Measurements from ENCODE around the gene CCT3. TPM values are rescaled to one million over a fixed set of nuclear protein-coding genes. Genes with fewer than 3 reads are reported as not detected.

Gene CCT3
- polyA plus RNA-seq, 2 donors, result 61.2 to 149 TPM

DNA sequence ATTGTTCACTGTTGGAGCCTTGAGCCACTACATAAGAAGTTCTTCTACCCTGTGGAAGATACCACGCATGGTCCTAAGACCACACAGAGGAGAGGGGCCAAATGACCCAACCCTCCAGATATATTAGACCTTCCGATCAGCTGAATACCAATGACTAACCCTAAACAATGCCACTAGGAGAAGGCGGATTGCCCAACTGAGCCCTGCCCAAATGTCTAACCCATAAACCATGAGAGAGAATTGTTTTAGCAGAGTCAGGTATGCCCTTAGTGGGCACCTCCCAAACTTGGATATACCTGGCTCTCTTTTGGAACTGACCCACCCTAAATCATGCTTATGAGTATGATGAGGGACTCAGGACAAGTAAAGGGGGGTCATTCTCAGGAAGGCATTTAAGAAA is 67.8 kb downstream of the CCT3 start:
- no peaks in the 10 kb centered on the region for H3K9me3 ChIP-seq (ENCODE audit: control insufficient read depth in 2 of 2, insufficient read depth in 1 of 2, low read depth in 1 of 2, low read length in 1 of 2)
- H3K4me1 ChIP-seq (ENCODE audit: control insufficient read depth in 2 of 2, insufficient read depth in 2 of 2, low read length in 1 of 2), result no peaks in the 10 kb centered on the region
- peak overlapping the region; percentile 15 to 59 for H3K27ac ChIP-seq (ENCODE audit: low read depth in 2 of 2, low read length in 1 of 2)
- H3K36me3 ChIP-seq (ENCODE audit: control insufficient read depth in 2 of 2, insufficient read depth in 2 of 2, low read length in 1 of 2), result peaks cover 29 to 58% of the 10 kb centered on the region in 2 donors
- no peaks in the 10 kb centered on the region for H3K27me3 ChIP-seq (ENCODE audit: control insufficient read depth in 1 of 2, insufficient read depth in 2 of 2, low read length in 2 of 2)
- no peak overlapping the region for H3K4me3 ChIP-seq (ENCODE audit: low read depth in 1 of 2, low read length in 2 of 2)
- WGBS, 2 donors, result 80% methylated on average over 3 of the region's 3 CpGs

DNA sequence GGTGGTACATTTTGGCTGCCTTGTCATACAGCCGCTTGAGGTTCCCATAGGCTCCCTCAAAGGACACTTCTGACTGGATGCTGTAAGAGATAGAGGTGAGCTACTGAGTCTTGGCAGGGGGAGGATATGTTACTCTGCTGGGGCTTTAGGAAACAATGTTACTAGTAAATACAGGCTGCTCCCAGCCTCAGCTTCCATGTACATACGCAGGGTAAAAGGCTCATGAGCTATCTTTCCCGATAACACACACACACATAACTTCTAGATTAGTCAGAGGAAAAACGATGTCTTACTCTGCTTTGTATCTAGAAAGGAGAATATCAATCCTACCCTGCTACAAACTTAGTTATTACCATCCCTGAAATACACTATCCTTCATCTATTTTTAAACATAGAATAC is 69.8 kb downstream of the CCT3 start:
- no peaks in the 10 kb centered on the region for H3K9me3 ChIP-seq (ENCODE audit: control insufficient read depth in 2 of 2, insufficient read depth in 1 of 2, low read depth in 1 of 2, low read length in 1 of 2)
- H3K27ac ChIP-seq (ENCODE audit: low read depth in 2 of 2, low read length in 1 of 2), result no peak overlapping the region
- H3K36me3 ChIP-seq (ENCODE audit: control insufficient read depth in 2 of 2, insufficient read depth in 2 of 2, low read length in 1 of 2), result peaks cover 26 to 51% of the 10 kb centered on the region in 2 donors
- H3K4me3 ChIP-seq (ENCODE audit: low read depth in 1 of 2, low read length in 2 of 2), result no peak overlapping the region
- peaks cover 0 to under 1% of the 10 kb centered on the region in 2 donors for H3K4me1 ChIP-seq (ENCODE audit: control insufficient read depth in 2 of 2, insufficient read depth in 2 of 2, low read length in 1 of 2)
- no peaks in the 10 kb centered on the region for H3K27me3 ChIP-seq (ENCODE audit: control insufficient read depth in 1 of 2, insufficient read depth in 2 of 2, low read length in 2 of 2)
- WGBS, 2 donors, result 82 to 93% methylated on average over 4 of the region's 4 CpGs

DNA sequence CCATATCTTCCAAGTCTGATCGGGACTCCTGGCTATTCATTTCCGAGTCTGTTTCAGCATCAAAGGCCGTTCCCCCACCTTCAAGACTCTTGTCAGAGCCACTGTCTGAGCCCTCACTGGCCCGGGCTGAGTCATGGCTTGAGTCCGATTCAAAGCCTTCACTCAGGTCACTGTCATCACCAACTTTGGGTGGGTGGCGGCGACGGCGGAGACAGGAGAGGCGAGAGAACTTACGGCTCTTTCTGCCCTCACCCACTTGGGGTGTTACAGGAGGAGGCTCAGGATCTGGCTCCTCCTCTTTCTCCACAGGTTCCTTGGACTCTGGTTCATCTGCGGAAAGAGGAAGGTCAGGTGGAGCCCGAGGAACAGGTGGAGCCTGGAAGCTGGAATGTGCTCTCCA is 72.0 kb downstream of the CCT3 start:
- 88 to 92% methylated on average over 13 of the region's 13 CpGs for WGBS, 2 donors
- Histone ChIP-seq H3K27ac (ENCODE audit: low read depth in 2 of 2, low read length in 1 of 2) (no peak overlapping the region), H3K4me3 (ENCODE audit: low read depth in 1 of 2, low read length in 2 of 2) (no peak overlapping the region), H3K4me1 (ENCODE audit: control insufficient read depth in 2 of 2, insufficient read depth in 2 of 2, low read length in 1 of 2) (peaks cover 0 to 3% of the 10 kb centered on the region in 2 donors), H3K36me3 (ENCODE audit: control insufficient read depth in 2 of 2, insufficient read depth in 2 of 2, low read length in 1 of 2) (peaks cover 29 to 56% of the 10 kb centered on the region in 2 donors), H3K9me3 (ENCODE audit: control insufficient read depth in 2 of 2, insufficient read depth in 1 of 2, low read depth in 1 of 2, low read length in 1 of 2) (no peaks in the 10 kb centered on the region), H3K27me3 (ENCODE audit: control insufficient read depth in 1 of 2, insufficient read depth in 2 of 2, low read length in 2 of 2) (no peaks in the 10 kb centered on the region)

DNA sequence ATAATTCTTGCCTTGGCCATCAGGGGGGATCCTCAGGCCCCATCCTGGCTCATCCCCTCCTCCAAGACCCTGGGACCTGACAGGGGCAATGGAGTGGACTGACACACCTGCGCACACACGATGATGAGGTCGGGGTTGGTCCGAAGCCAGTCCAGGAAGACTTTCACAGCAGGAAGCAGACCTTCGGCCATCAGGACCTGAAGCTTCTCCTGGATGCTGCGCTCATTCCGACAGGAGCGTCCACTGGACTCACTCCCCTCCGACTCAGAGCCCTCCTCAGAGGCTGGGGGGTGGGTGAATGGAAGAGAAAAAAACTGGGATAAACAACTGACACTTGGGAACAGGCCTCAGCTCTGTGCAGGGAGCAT is 74.8 kb downstream of the CCT3 start:
- Histone ChIP-seq H3K4me3 (ENCODE audit: low read depth in 1 of 2, low read length in 2 of 2) (no peak overlapping the region), H3K9me3 (ENCODE audit: control insufficient read depth in 2 of 2, insufficient read depth in 1 of 2, low read depth in 1 of 2, low read length in 1 of 2) (no peaks in the 10 kb centered on the region), H3K27me3 (ENCODE audit: control insufficient read depth in 1 of 2, insufficient read depth in 2 of 2, low read length in 2 of 2) (no peaks in the 10 kb centered on the region), H3K36me3 (ENCODE audit: control insufficient read depth in 2 of 2, insufficient read depth in 2 of 2, low read length in 1 of 2) (peaks cover 52 to 70% of the 10 kb centered on the region in 2 donors), H3K4me1 (ENCODE audit: control insufficient read depth in 2 of 2, insufficient read depth in 2 of 2, low read length in 1 of 2) (peaks cover 0 to 7% of the 10 kb centered on the region in 2 donors), H3K27ac (ENCODE audit: low read depth in 2 of 2, low read length in 1 of 2) (peak overlapping the region; percentile 62 to 90)
- 76 to 84% methylated on average over 9 of the region's 9 CpGs for WGBS, 2 donors

DNA sequence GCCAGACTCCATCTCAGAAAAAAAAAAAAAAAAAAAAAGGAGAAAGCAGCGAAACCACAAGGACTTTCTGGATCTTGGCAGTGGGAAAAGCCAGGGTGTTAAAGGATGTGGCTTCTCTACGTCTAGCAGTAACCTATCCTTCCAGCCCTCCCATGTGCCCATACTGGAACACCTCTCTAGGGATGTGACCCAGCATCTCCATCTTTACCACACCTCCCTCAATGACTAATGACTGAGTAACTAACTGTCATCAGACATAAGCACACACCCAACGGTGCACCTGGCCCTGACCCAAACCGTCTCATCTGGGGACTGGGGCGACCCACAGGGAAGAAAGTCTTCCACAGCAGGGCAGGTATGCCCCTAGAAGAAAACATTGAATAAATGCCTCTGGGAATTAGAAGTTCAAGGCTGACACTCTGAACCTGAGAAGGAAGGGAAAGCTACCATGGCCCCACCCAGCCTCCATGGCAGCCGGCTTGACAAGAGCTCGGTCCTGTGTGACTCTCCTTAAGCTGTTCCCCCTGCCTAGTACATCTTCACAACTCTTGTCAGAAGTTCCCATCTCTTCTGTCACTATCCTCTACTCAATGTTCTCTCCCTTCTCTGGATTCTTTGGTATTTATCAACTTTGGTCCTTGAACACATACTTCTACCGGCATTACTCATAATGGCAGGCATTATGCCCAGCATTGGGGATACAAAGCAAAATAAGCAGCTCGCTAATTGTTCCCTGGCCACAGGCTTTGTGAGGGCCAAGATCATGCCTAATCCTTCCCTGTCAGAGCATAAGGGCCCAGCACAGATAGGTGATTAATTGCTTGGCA is 75.4 kb downstream of the CCT3 start:
- no peaks in the 10 kb centered on the region for H3K27me3 ChIP-seq (ENCODE audit: control insufficient read depth in 1 of 2, insufficient read depth in 2 of 2, low read length in 2 of 2)
- H3K27ac ChIP-seq (ENCODE audit: low read depth in 2 of 2, low read length in 1 of 2), result peak overlapping the region; percentile 62 to 90
- peaks cover 0 to 7% of the 10 kb centered on the region in 2 donors for H3K4me1 ChIP-seq (ENCODE audit: control insufficient read depth in 2 of 2, insufficient read depth in 2 of 2, low read length in 1 of 2)
- H3K36me3 ChIP-seq (ENCODE audit: control insufficient read depth in 2 of 2, insufficient read depth in 2 of 2, low read length in 1 of 2), result peaks cover 57 to 71% of the 10 kb centered on the region in 2 donors
- 53 to 66% methylated on average over 8 to 9 of the region's 9 CpGs for WGBS, 2 donors
- H3K4me3 ChIP-seq (ENCODE audit: low read depth in 1 of 2, low read length in 2 of 2), result no peak overlapping the region
- no peaks in the 10 kb centered on the region for H3K9me3 ChIP-seq (ENCODE audit: control insufficient read depth in 2 of 2, insufficient read depth in 1 of 2, low read depth in 1 of 2, low read length in 1 of 2)

DNA sequence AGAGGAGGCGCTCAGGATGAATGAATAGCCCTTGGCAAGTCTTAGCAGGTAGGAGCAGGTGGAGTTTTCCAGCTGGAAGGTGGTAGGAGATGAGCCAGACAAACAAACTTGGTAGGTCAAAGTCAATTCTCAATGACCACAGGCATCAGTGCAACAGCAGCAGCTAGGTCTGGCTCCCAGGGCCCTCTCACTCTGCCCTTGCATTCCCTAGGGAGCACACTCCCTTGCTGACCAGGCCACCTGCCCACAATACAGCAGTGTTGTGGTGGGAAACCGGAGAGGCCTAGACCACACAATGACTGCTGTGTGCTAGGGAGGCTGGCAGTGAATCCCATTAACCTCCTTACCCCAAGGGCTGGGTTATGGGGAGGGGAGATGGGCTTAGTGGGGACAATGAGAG is 77.2 kb downstream of the CCT3 start:
- Histone ChIP-seq H3K27me3 (ENCODE audit: control insufficient read depth in 1 of 2, insufficient read depth in 2 of 2, low read length in 2 of 2) (no peaks in the 10 kb centered on the region), H3K4me1 (ENCODE audit: control insufficient read depth in 2 of 2, insufficient read depth in 2 of 2, low read length in 1 of 2) (peaks cover 0 to 7% of the 10 kb centered on the region in 2 donors), H3K36me3 (ENCODE audit: control insufficient read depth in 2 of 2, insufficient read depth in 2 of 2, low read length in 1 of 2) (peaks cover 52 to 65% of the 10 kb centered on the region in 2 donors), H3K4me3 (ENCODE audit: low read depth in 1 of 2, low read length in 2 of 2) (no peak overlapping the region), H3K9me3 (ENCODE audit: control insufficient read depth in 2 of 2, insufficient read depth in 1 of 2, low read depth in 1 of 2, low read length in 1 of 2) (no peaks in the 10 kb centered on the region), H3K27ac (ENCODE audit: low read depth in 2 of 2, low read length in 1 of 2) (no peak overlapping the region)
- WGBS, 2 donors, result 75 to 88% methylated on average over 2 of the region's 2 CpGs

DNA sequence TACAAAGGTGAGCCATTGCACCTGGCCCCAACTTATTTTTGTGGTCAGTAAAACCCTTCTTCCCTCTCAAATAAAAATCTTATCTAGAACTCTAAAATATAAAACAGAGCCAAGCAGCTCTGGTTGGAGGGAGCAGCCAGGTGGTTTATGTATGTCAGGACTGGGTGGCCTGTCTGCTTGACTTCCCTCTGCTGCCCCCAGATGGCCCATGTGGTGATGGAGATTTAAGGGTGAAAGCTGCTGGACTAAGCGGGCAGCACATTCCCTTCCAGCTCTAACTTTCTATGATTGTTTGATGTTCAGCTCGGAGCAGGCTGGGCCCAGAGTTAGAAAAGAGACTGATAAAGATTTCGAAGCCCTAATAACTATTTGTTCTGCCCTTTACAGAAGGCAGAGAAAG is 78.3 kb downstream of the CCT3 start:
- WGBS, 2 donors, result 85 to 86% methylated on average over 3 of the region's 3 CpGs
- Histone ChIP-seq H3K4me1 (ENCODE audit: control insufficient read depth in 2 of 2, insufficient read depth in 2 of 2, low read length in 1 of 2) (peaks cover 0 to 7% of the 10 kb centered on the region in 2 donors), H3K36me3 (ENCODE audit: control insufficient read depth in 2 of 2, insufficient read depth in 2 of 2, low read length in 1 of 2) (peaks cover 46 to 56% of the 10 kb centered on the region in 2 donors)

More for the DNA sequence above, 78.3 kb downstream of the CCT3 start:
- no peak overlapping the region for H3K4me3 ChIP-seq (ENCODE audit: low read depth in 1 of 2, low read length in 2 of 2)
- no peaks in the 10 kb centered on the region for H3K9me3 ChIP-seq (ENCODE audit: control insufficient read depth in 2 of 2, insufficient read depth in 1 of 2, low read depth in 1 of 2, low read length in 1 of 2)
- no peaks in the 10 kb centered on the region for H3K27me3 ChIP-seq (ENCODE audit: control insufficient read depth in 1 of 2, insufficient read depth in 2 of 2, low read length in 2 of 2)
- no peak overlapping the region for H3K27ac ChIP-seq (ENCODE audit: low read depth in 2 of 2, low read length in 1 of 2)

Other genes starting within 250 kb of the CCT3 start
- gene LMNA, start 223.6 kb downstream of the CCT3 start, polyA plus RNA-seq, result 100 to 1,000 TPM; 183 to 230 TPM
- gene SEMA4A, start 184.7 kb downstream of the CCT3 start, polyA plus RNA-seq, result 10 to 100 TPM; 23.8 to 24.9 TPM
- 1 to 10 TPM; 4.4 to 8.8 TPM for gene SLC25A44, start 144.2 kb downstream of the CCT3 start, polyA plus RNA-seq
- gene PMF1, start 125.3 kb downstream of the CCT3 start, polyA plus RNA-seq, result 10 to 100 TPM; 67.2 to 69.0 TPM
- gene BGLAP, start 96.1 kb downstream of the CCT3 start, polyA plus RNA-seq, result under 1 TPM; 0.41 to 0.81 TPM
- 1 to 10 TPM; 3.1 to 7.7 TPM for gene PAQR6, start 90.2 kb downstream of the CCT3 start, polyA plus RNA-seq
- gene SMG5, start 55.5 kb downstream of the CCT3 start, polyA plus RNA-seq, result 10 to 100 TPM; 34.5 to 38.6 TPM
- 100 to 1,000 TPM in 1 of 2 donors, 10 to 100 TPM in 1; 83.8 to 139 TPM for gene TMEM79, start 54.0 kb downstream of the CCT3 start, polyA plus RNA-seq
- gene GLMP, start 42.6 kb downstream of the CCT3 start, polyA plus RNA-seq, result 10 to 100 TPM; 20.9 to 32.4 TPM
- not detected for gene VHLL, start 39.0 kb downstream of the CCT3 start, polyA plus RNA-seq
- under 1 TPM; 0.33 to 0.40 TPM for gene TSACC, start 234 bp upstream of the CCT3 start, polyA plus RNA-seq
- 1 to 10 TPM; 2.3 TPM for gene RHBG, start 30.9 kb upstream of the CCT3 start, polyA plus RNA-seq
- gene MEF2D, start 162.5 kb upstream of the CCT3 start, polyA plus RNA-seq, result 10 to 100 TPM in 1 of 2 donors, 1 to 10 TPM in 1; 8.5 to 13.5 TPM
- gene IQGAP3, start 234.3 kb upstream of the CCT3 start, polyA plus RNA-seq, result 1 to 10 TPM; 3.8 to 7.8 TPM
- gene TTC24, start 241.4 kb upstream of the CCT3 start, polyA plus RNA-seq, result under 1 TPM in 1 of 2 donors, not detected in 1; 0.08 TPM